ENCODE measurements around the gene NOLC1.

Gene NOLC1

GRCh38 chr10:102121739-102122372, 30.3 kb upstream of the NOLC1 start:
- no peak for DNase-seq (ENCODE audit: low read depth in 2 of 2)

DNA sequence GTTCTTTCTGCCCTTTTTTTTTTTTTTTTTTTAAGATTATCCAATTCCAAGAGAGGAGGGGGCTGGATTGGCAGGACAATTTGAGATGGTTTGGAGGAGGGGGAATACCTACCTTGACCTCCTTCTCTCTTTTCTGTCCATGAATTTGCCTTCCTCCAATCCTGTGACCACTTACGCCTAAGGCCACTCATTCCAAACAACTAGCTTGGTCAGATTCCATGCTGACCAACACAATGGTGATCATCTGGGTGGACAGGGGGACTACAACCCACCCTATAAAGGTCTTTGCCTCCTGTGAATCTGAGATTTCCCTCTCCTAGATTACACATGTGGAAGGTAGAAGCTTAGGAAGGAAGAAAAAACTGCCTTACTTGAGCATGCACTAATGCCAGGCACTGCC, 29.7 kb upstream of the NOLC1 start:
- DNase-seq (ENCODE audit: low read depth in 2 of 2), result no peak

- no peak for DNase-seq (ENCODE audit: low read depth in 2 of 2)
These were observed 29.0 kb upstream of the NOLC1 start for GRCh38 chr10:102123223-102123622.

DNA sequence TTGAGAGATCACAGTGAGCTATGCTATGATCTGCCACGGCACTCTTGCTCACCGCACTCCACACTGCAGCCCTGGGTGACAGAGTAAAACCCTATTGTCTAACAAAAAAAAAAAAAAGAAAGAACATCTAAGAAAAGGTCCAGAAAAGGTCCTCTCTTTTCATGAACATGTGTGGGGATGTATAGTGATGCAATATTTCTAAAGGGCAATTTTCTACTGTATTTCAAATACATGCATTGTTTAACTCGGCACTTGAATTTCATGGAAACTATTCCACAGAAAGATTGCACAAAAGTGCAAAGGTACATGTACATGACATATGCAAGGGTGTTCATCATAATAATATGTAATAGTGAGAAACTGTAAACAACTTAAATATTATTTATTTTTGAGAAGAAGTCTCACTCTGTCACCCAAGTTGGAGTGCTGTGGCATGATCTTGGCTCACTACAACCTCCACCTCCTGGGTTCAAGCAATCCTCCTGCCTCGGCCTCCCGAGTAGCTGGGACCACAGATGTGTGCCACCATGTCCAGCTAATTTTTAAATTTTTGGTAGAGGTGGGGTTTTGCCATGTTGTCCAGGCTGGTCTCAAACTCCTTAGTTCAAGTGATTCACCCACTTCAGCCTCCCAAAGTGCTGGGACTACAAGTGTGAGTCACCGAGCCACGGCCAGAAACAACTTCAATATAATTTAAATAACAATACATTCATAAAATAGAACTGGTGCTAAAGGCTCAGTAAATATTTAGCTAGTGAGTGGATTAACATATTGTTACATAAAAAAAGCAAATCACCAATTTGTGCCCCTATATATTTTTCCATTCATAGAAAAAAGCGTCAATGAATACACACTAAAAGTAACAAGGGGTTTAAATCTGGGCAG, 20.7 kb upstream of the NOLC1 start:
- DNase-seq (ENCODE audit: low read depth in 2 of 2), result no peak

GRCh38 chr10:102132193-102132562, 20.0 kb upstream of the NOLC1 start:
- DNase-seq (ENCODE audit: low read depth in 2 of 2), result no peak

GRCh38 chr10:102132563-102133372, 19.4 kb upstream of the NOLC1 start, which contains the start of gene PPRC1:
TSS of gene PPRC1 (plus strand) at chr10:102133040. CDS start at chr10:102133069, 29 bp downstream.
- DNase-seq (ENCODE audit: low read depth in 2 of 2), result peak; percentile 92 to 96

DNA sequence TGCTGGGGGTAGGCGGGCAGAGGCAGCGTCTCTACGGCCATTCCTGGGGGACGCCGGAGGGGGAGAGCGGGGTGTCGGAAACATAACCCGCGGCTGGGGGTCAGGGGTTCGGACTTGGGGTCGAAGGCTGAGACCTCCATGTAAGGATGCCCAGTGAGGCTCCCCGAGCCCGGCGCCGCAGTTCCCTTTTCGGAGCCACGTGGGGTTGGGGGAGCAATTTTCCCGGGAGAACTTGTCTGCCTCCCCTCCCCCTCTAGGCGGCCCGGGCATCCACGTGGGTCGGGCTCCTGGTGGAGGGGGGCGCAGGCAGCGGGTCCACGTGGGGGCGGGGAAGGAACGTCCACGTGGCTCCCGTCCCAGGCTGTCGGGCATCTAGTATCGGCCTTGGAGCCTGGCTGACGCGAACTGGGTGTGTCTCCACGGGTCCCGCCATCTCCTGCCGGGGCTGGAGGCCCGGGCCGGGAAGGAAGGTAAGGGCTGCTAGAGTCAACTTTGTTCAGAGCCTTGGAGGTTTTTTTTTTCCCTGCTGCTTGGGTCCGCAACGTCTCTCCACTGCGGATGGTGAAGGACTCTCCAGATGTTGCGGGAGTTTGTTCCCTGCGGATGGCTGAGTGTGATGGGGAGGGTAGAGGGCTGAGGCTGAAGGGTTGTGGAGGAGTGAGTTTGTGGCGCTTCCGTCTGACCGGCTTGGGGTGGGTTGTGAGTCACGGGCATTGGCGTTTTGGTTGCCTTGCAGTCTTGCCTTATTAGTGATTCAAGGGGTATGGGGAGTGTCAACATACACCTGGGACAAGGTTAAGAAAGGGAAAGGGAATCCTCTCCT, 18.6 kb upstream of the NOLC1 start:
- peak; percentile 46 to 57 for DNase-seq (ENCODE audit: low read depth in 2 of 2)

GRCh38 chr10:102134416-102134815, 17.8 kb upstream of the NOLC1 start:
- no peak for DNase-seq (ENCODE audit: low read depth in 2 of 2)

DNA sequence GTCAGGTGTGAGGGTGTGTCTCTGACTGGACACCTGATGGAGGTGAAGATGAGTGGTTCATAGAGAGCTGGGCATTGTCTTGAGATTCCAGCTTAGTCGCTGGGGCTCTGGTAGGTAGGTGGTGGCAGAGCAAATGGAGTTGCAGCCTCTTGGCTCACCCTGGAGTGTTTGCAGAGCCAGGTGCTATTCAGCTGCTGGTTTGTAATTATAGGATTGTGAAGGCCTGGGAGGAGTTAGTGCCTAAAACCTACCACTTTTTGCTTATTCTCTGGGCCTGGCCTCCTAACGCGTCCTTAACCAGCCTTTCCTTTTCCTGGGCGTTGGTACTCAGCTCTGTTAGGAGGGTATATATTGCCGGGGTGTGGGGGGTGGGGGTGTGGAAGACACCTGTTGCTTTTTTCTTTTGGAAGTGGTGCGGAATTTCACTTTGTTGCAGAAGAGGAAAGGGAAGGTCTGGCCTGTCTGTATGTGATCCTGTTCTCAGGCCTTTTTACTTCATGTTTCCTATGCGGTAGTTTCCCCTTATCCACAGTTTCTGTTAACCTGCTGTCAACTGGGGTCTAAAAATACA, 16.1 kb upstream of the NOLC1 start:
- no peak for DNase-seq (ENCODE audit: low read depth in 2 of 2)

DNA sequence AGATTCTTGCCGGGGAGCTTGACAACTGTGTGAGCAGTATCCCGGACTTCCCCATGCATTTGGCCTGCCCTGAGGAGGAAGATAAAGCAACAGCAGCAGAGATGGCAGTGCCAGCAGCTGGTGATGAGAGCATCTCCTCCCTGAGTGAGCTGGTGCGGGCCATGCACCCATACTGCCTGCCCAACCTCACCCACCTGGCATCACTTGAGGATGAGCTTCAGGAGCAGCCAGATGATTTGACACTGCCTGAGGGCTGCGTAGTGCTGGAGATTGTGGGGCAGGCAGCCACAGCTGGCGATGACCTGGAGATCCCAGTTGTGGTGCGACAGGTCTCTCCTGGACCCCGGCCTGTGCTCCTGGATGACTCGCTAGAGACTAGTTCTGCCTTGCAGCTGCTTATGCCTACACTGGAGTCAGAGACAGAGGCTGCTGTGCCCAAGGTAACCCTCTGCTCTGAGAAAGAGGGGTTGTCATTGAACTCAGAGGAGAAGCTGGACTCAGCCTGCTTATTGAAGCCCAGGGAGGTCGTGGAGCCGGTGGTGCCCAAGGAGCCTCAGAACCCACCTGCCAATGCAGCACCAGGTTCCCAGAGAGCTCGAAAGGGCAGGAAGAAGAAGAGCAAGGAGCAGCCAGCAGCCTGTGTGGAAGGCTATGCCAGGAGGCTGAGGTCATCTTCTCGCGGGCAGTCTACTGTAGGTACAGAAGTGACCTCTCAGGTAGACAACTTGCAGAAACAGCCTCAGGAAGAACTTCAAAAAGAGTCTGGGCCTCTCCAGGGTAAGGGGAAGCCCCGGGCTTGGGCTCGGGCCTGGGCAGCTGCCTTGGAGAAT, 12.7 kb upstream of the NOLC1 start:
- DNase-seq (ENCODE audit: low read depth in 2 of 2), result no peak

- no peak for DNase-seq (ENCODE audit: low read depth in 2 of 2)
These were observed 12.0 kb upstream of the NOLC1 start for GRCh38 chr10:102140218-102140617.

DNA sequence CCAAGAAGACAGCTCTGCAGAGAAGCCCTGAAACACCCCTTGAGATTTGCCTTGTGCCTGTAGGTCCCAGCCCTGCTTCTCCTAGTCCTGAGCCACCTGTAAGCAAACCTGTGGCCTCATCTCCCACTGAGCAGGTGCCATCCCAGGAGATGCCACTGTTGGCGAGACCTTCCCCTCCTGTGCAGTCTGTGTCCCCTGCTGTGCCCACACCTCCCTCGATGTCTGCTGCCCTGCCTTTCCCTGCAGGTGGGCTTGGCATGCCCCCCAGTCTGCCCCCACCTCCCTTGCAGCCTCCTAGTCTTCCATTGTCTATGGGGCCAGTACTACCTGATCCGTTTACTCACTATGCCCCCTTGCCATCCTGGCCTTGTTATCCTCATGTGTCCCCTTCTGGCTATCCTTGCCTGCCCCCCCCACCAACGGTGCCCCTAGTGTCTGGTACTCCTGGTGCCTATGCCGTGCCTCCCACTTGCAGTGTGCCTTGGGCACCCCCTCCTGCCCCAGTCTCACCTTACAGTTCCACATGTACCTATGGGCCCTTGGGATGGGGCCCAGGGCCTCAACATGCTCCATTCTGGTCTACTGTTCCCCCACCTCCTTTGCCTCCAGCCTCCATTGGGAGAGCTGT, 11.2 kb upstream of the NOLC1 start:
- no peak for DNase-seq (ENCODE audit: low read depth in 2 of 2)

DNA sequence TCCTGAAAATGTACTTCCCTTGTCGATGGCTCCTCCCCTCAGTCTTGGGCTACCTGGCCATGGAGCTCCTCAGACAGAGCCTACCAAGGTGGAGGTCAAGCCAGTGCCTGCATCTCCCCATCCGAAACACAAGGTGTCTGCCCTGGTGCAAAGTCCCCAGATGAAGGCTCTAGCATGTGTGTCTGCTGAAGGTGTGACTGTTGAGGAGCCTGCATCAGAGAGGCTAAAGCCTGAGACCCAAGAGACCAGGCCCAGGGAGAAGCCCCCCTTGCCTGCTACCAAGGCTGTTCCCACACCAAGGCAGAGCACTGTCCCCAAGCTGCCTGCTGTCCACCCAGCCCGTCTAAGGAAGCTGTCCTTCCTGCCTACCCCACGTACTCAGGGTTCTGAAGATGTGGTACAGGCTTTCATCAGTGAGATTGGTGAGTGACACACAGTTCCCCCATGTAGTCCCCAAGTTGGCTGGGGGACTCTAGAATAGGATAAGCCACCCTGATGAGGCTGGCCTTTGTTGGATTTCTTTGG, 10.5 kb upstream of the NOLC1 start:
- no peak for DNase-seq (ENCODE audit: low read depth in 2 of 2)

DNA sequence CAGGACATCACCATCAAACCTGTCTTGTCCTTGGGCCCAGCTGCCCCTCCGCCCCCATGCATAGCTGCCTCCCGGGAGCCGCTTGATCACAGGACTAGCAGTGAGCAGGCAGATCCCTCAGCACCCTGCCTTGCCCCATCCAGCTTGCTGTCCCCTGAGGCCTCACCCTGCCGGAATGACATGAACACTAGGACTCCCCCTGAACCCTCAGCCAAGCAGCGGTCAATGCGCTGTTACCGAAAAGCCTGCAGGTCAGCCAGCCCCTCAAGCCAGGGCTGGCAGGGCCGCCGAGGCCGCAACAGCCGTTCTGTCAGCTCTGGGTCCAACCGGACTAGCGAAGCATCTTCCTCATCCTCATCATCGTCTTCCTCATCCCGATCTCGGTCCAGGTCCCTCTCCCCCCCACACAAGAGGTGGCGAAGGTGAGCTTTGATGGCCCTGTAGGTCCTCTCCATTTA, 5.2 kb upstream of the NOLC1 start:
- DNase-seq (ENCODE audit: low read depth in 2 of 2), result no peak

GRCh38 chr10:102147561-102147960, 4.6 kb upstream of the NOLC1 start:
- no peak for DNase-seq (ENCODE audit: low read depth in 2 of 2)

GRCh38 chr10:102148275-102148674, 3.9 kb upstream of the NOLC1 start:
- DNase-seq (ENCODE audit: low read depth in 2 of 2), result no peak

GRCh38 chr10:102150970-102151773, 1.0 kb upstream of the NOLC1 start:
- no peak for DNase-seq (ENCODE audit: low read depth in 2 of 2)

GRCh38 chr10:102152545-102152890, 329 bp downstream of the NOLC1 start:
- DNase-seq (ENCODE audit: low read depth in 2 of 2), result peak; percentile 30 to 31
